ENCODE measurements around the gene GPR143.

GRCh38 chrX:9767375-9767774 lies 1.7 kb upstream of the GPR143 start:
- TF ChIP-seq CTCF (IDR thresholded peaks at IDR 0.05) (no peak), POLR2A (IDR thresholded peaks at IDR 0.05) (no peak), POLR2AphosphoS5 (IDR thresholded peaks at IDR 0.05) (no peak)

Measured in prostate gland (tissue), 2 donors.